SK-N-SH (cell line): ENCODE data around the gene NT5DC3.

Source experiments
- CTCF ChIP-seq: fragments of 200-600 bp; sonication (generic); IDR thresholded peaks from 2 replicates; pipeline ENCODE4 v1.6.1; 2017; ENCODE audit warnings: antibody characterized with exemption, mild to moderate bottlenecking, moderate library complexity
- ELF1 ChIP-seq: IDR thresholded peaks from 2 replicates; pipeline ENCODE4 v1.4.0; 2012
- MAX ChIP-seq: IDR thresholded peaks from 2 replicates; pipeline ENCODE4 v1.4.0; 2012; ENCODE audit warnings: low read depth
- NFIC ChIP-seq: IDR thresholded peaks from 2 replicates; pipeline ENCODE4 v1.4.0; 2012; ENCODE audit warnings: borderline replicate concordance
- PBX3 ChIP-seq: IDR thresholded peaks from 2 replicates; pipeline ENCODE4; 2012
- POLR2AphosphoS5 ChIP-seq: IDR thresholded peaks from 2 replicates; pipeline ENCODE4 v1.6.1; 2012; ENCODE audit warnings: low read depth, low read length
- RFX5 ChIP-seq: IDR thresholded peaks from 2 replicates; pipeline ENCODE4 v1.6.1; 2012; ENCODE audit warnings: mild to moderate bottlenecking, improper control_type of control experiment, low read length
- SMC3 ChIP-seq: IDR thresholded peaks from 2 replicates; pipeline ENCODE4 v1.6.1; 2012; ENCODE audit warnings: low read depth, low read length, improper control_type of control experiment
- TAF1 ChIP-seq: IDR thresholded peaks from 2 replicates; pipeline ENCODE4 v1.6.1; 2012; ENCODE audit warnings: low read depth, mild to moderate bottlenecking, low read length, moderate library complexity, borderline replicate concordance
- TCF12 ChIP-seq: IDR thresholded peaks from 2 replicates; pipeline ENCODE4 v1.4.0; 2012
- TEAD4 ChIP-seq: IDR thresholded peaks from 2 replicates; pipeline ENCODE4 v1.4.0; 2012; ENCODE audit warnings: mild to moderate bottlenecking, borderline replicate concordance; ENCODE audit not compliant: insufficient read depth

- TF ChIP-seq PBX3: no peak
- TF ChIP-seq TCF12: no peak
- TF ChIP-seq SMC3: no peak
- no peak for TF ChIP-seq MAX
- TF ChIP-seq POLR2AphosphoS5: no peak; the same call in 1 of the 2 replicates
- no peak for TF ChIP-seq CTCF
- no peak for TF ChIP-seq TAF1
- no peak for TF ChIP-seq TEAD4
- no peak for TF ChIP-seq NFIC
- no peak for TF ChIP-seq RFX5
- TF ChIP-seq ELF1: no peak
These were observed 82.5 kb downstream of the NT5DC3 start for GRCh38 chr12:103758310-103759089.
